Fibroblast of mammary gland (primary cell): Measurements from ENCODE around the gene PARD3B.
A peak's percentile ranks its signal among the peaks of the same experiment; 100 is the strongest.

ENCODE experiments used
- DNase-seq: peaks from one replicate; pipeline ENCODE4 v3.0.0-alpha.2; 2010; ENCODE audit warnings: low read depth
- H3K4me3 ChIP-seq: 2 replicates; pipeline ENCODE4 v1.5.1; 2011; ENCODE audit warnings: low read depth, mild to moderate bottlenecking, low read length, moderate library complexity; ENCODE audit not compliant: control insufficient read depth
- TF ChIP-seq, protein P1 (sequence below): conservative IDR thresholded peaks from 2 replicates; pipeline ENCODE4 v1.5.1; 2011; ENCODE audit warnings: low read depth, low read length, inconsistent platforms; ENCODE audit not compliant: control insufficient read depth, insufficient read depth

Gene PARD3B

DNA sequence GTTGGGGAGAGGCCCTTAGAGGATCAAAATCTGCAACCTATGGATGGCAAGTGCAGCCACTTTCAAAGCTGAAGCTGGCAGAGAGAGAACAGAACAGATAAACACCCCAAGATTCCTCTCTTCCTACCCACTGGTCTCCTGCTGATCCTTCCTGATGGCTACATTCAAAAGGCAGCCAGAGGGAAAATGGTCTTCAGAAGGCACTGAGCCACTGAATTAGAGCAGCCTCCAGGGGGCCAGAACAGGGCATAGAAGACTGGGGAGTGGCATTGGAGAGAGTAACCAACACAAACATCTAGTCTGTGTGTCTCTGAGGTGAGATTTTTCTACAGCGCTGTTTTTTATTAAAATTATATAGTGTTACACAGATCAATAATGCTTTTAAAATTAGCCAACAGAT lies 432.6 kb downstream of the PARD3B start:
- H3K4me3 ChIP-seq, result no peak overlapping the region
- DNase-seq, result no peak
- TF ChIP-seq, protein P1, sequence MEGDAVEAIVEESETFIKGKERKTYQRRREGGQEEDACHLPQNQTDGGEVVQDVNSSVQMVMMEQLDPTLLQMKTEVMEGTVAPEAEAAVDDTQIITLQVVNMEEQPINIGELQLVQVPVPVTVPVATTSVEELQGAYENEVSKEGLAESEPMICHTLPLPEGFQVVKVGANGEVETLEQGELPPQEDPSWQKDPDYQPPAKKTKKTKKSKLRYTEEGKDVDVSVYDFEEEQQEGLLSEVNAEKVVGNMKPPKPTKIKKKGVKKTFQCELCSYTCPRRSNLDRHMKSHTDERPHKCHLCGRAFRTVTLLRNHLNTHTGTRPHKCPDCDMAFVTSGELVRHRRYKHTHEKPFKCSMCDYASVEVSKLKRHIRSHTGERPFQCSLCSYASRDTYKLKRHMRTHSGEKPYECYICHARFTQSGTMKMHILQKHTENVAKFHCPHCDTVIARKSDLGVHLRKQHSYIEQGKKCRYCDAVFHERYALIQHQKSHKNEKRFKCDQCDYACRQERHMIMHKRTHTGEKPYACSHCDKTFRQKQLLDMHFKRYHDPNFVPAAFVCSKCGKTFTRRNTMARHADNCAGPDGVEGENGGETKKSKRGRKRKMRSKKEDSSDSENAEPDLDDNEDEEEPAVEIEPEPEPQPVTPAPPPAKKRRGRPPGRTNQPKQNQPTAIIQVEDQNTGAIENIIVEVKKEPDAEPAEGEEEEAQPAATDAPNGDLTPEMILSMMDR, result no peak

DNA sequence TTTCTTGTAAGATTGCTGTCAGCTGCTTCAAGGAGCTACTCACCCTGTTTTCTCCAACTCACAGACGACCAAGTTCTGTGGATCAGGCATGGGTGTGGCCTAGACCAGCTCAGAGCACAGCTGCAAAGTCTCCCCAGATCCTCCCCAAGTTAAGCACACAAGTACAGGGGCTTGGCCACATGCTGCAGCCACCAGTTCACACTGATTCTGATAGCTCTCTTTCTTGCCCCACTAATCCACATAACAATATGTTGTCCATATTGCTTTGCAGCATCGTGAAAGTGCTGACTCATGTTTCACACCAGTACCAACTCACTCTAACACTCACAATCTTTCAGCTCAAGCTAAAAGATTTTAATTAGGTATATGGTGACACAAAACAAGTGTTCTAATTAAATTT lies 437.0 kb downstream of the PARD3B start:
- no peak overlapping the region for H3K4me3 ChIP-seq
- TF ChIP-seq, protein P1, result no peak
- DNase-seq, result peak; percentile 3

DNA sequence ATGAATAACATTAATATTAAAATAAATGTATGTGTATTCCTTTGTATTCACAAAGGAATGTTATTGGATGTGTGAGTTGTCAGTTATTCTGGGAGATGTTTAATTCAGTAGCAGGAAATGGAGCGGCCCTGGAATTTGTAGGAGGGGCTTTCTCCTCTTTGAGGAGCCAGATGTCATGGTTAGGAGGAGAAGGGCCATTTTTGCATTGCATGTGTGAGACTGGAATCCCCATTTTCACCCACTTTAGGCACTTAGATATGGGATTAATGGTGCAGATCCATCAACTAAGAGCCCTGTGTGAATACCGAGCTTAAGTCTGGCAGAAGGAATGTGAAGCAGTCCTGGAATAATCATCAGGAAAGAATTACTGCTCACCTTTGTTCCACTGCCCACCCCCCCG lies 439.2 kb downstream of the PARD3B start:
- TF ChIP-seq, protein P1, result no peak
- no peak overlapping the region for H3K4me3 ChIP-seq
- DNase-seq, result peak; percentile 8

DNA sequence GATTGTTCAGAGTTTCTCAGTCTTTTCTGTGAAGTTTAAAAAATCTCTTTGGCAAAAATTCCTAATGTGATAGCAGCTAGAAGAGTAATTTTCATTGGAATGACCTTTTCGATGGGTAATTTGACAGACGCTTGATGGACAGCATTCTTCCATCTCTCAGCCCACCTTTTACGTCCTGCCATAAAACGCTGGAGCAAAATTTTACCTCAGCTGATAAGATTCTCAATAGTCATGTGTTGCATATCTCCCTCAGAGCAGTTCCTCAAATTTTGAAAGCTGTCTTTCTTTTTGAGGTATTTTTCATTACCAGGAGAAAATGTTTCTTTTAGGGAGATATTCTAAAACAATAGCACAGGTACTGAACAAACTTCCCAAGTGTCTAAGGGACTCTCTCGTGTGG lies 441.4 kb downstream of the PARD3B start:
- DNase-seq, result no peak
- TF ChIP-seq, protein P1, result no peak
- no peak overlapping the region for H3K4me3 ChIP-seq

DNA sequence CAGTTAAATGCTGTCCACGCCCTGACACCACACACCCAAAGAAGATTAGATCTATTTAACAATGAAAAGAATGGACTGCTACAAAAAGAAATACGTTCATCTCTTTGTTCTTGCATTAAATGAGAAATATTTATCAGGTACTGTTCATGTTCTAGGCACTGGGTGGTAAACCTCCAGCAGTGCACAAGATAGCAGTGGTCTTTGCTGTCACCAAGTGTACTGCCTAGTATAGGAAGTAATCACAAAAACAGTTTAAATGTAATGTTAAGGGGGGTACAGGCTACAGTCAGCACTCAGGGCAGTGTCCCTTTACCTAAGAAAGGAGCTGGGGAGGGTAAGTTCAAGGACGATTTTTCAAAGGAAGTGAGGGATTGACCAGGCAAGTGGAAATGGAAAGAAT lies 443.6 kb downstream of the PARD3B start:
- DNase-seq, result no peak
- TF ChIP-seq, protein P1, result no peak
- H3K4me3 ChIP-seq, result no peak overlapping the region

DNA sequence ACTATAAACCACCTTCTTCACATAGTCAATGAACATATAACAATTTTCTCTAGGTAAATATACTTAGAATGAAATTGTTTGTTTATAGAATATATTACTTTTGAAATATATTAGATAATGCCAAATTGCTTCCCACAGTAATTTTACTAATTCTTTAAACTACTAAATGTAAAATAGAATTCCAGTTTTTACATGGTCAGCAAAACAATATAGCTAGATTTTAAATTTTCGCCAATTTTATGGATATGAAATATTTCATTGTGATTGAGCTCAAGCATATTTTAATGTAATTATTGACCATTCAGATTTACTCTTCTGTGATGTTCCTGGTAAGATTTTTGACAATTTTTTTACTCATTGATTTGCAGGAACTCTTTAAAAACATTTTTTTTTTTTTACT lies 444.6 kb downstream of the PARD3B start:
- no peak for DNase-seq
- H3K4me3 ChIP-seq, result no peak overlapping the region
- TF ChIP-seq, protein P1, result no peak

DNA sequence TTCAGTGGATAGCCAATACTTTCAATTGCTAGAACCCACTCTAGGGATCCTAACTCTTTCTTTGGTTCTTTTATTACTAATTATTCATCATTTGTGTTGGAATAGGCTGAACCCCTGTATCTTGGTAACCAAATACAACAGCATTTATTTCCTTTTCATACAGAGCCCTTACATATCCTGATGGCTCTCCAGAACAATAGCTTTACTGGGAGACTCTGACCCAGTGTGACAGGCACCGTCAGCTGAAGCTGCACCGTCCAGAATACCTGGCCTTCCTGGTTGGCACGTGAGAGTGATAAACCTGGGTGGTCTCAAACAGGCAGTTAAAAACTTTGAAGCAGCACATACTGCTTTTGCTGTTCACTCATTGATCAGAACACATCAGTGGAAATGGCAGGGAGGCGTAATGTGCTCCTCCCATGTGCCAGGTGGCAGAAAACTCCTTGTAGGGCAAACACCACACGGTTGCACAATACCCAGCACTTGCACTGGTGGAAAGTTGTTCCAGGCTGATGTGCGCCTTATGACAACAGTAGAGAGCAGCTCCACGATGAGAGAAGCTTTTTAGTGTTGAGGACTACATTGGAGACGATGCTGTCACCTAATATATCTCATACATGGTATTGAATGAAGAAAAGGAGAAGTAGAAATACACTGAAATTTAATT lies 456.2 kb downstream of the PARD3B start:
- H3K4me3 ChIP-seq, result no peak overlapping the region
- TF ChIP-seq, protein P1, result no peak
- no peak for DNase-seq
